B cell (primary cell): ENCODE results near the gene IFNG. TPM values are rescaled to one million over a fixed set of nuclear protein-coding genes. Genes with fewer than 3 reads are reported as not detected.

Experiments
- ATAC-seq: fragments of 200-7000 bp; cut with Tn5 transposase; one replicate; pipeline ENCODE4 v1.10.0; 2021; ENCODE audit warnings: low read depth, mild to moderate bottlenecking, moderate number of reproducible peaks, moderate library complexity
- CTCF ChIA-PET: fragments of 350-600 bp; sonication (Branson Sonifier 250); formaldehyde crosslinking; loops from one replicate; lab custom pipeline; 2021; ENCODE audit warnings: antibody characterized with exemption, inconsistent platforms; lab: Charles Lee
- POLR2A ChIA-PET: fragments of 350-600 bp; sonication (Branson Sonifier 250); formaldehyde crosslinking; loops from one replicate; lab custom pipeline; 2021; ENCODE audit warnings: antibody characterized with exemption; lab: Charles Lee
- DNase-seq: peaks from one replicate; pipeline ENCODE4 v3.0.0; 2013
- H2AFZ ChIP-seq: 2 replicates; pipeline ENCODE4 v1.6.1; 2012; ENCODE audit warnings: mild to moderate bottlenecking, low read depth, low read length; ENCODE audit not compliant: insufficient read depth, poor library complexity, severe bottlenecking
- H3K27ac ChIP-seq, 2 donors: 1 replicate in 1 of 2; 2 replicates in 1 of 2; pipeline ENCODE4 v1.5.1; 2012 to 2013; ENCODE audit warnings: low read length in 2 of 2, mild to moderate bottlenecking in 2 of 2, moderate library complexity in 1 of 2
- H3K27me3 ChIP-seq, 4 experiments: fragments of 200-600 bp in 1 of 4; sonication (generic) in 1 of 4; replicated peaks in 1 of 4; 1 replicate in 2 of 4; 2 replicates in 2 of 4; pipeline versions ENCODE4 v1.6.1 to v1.7.0; 2013 to 2016; ENCODE audit warnings: low read length in 3 of 4, mild to moderate bottlenecking in 2 of 4, mixed read lengths in 1 of 4, moderate library complexity in 1 of 4; ENCODE audit not compliant: insufficient read depth in 4 of 4, control insufficient read depth in 3 of 4; ENCODE audit errors: control extremely low read depth in 1 of 4
- H3K36me3 ChIP-seq, 2 experiments: replicated peaks in 1 of 2; 1 replicate in 1 of 2; 2 replicates in 1 of 2; pipeline versions ENCODE4 v1.6.1 to v1.7.1; 2013; ENCODE audit warnings: low read length in 1 of 2; ENCODE audit not compliant: insufficient read depth in 2 of 2, control insufficient read depth in 1 of 2; ENCODE audit errors: control extremely low read depth in 1 of 2, extremely low read depth in 1 of 2
- H3K4me1 ChIP-seq, 2 donors: fragments of 200-600 bp in 1 of 2; sonication (generic) in 1 of 2; 1 replicate in 1 of 2; 2 replicates in 1 of 2; pipeline versions ENCODE4 v1.5.1 to v1.6.1; 2013 to 2017; ENCODE audit warnings: low read length in 2 of 2; ENCODE audit not compliant: control insufficient read depth in 2 of 2, insufficient read depth in 2 of 2
- H3K4me2 ChIP-seq: replicated peaks from 2 replicates; pipeline ENCODE3; 2012; ENCODE audit warnings: mild to moderate bottlenecking, low read depth, low read length; ENCODE audit not compliant: poor library complexity, severe bottlenecking
- H3K4me3 ChIP-seq, 5 experiments: fragments of 200-600 bp in 1 of 5; sonication (generic) in 1 of 5; 1 replicate in 3 of 5; 2 replicates in 2 of 5; pipeline versions ENCODE4 v1.5.1 to v1.7.0; 2011 to 2016; ENCODE audit warnings: low read length in 4 of 5, mild to moderate bottlenecking in 4 of 5, low read depth in 2 of 5, control low read depth in 1 of 5, moderate library complexity in 1 of 5; ENCODE audit not compliant: insufficient read depth in 1 of 5; ENCODE audit errors: control extremely low read depth in 1 of 5, extremely low read depth in 1 of 5
- H3K79me2 ChIP-seq: fragments of 200-600 bp; sonication (generic); one replicate; pipeline ENCODE4 v1.6.0; 2016; ENCODE audit warnings: low read length; ENCODE audit not compliant: control insufficient read depth, insufficient read depth
- H3K9ac ChIP-seq: fragments of 200-600 bp; sonication (generic); 2 replicates; pipeline ENCODE4 v1.6.1; 2017; ENCODE audit warnings: mild to moderate bottlenecking, low read length, moderate library complexity
- H3K9me3 ChIP-seq, 3 donors: one replicate each; pipeline versions ENCODE4 v1.6.1 to v1.7.1; 2013; ENCODE audit warnings: low read length in 2 of 3; ENCODE audit not compliant: control insufficient read depth in 2 of 3, insufficient read depth in 1 of 3; ENCODE audit errors: control extremely low read depth in 1 of 3
- H4K20me1 ChIP-seq: 2 replicates; pipeline ENCODE4 v1.6.0; 2012; ENCODE audit warnings: mild to moderate bottlenecking, low read length; ENCODE audit not compliant: insufficient read depth, control insufficient read depth, poor library complexity, severe bottlenecking
- H3K27ac Mint-ChIP-seq: one replicate; pipeline ENCODE4 v1.8.0; 2021; ENCODE audit warnings: mixed read lengths
- H3K27me3 Mint-ChIP-seq: one replicate; pipeline ENCODE4 v1.8.0; 2021; ENCODE audit warnings: mixed read lengths
- H3K4me1 Mint-ChIP-seq: one replicate; pipeline ENCODE4 v1.8.0; 2021; ENCODE audit warnings: mixed read lengths
- H3K4me3 Mint-ChIP-seq: one replicate; pipeline ENCODE4 v1.8.0; 2021; ENCODE audit warnings: mixed read lengths
- H3K9me3 Mint-ChIP-seq: one replicate; pipeline ENCODE4 v1.8.0; 2022; ENCODE audit warnings: mixed read lengths; ENCODE audit not compliant: insufficient read depth
- CTCF ChIP-seq: fragments of 200-600 bp; IDR thresholded peaks from one replicate; pipeline ENCODE4 v1.8.0; 2022; ENCODE audit warnings: antibody characterized with exemption, mild to moderate bottlenecking
- EZH2 ChIP-seq: IDR thresholded peaks from 2 replicates; pipeline ENCODE4 v1.6.1; 2012; ENCODE audit warnings: borderline replicate concordance, low read depth, mild to moderate bottlenecking, moderate library complexity, low read length; ENCODE audit not compliant: insufficient read depth, poor library complexity, severe bottlenecking
- WGBS: methylation state at CpG from one replicate; pipeline ENCODE4 v1.1.5; 2013; ENCODE audit warnings: missing lambda C conversion rate; ENCODE audit not compliant: insufficient coverage; 5-methylcytosine and 5-hydroxymethylcytosine counted together
- intact Hi-C: fragments of 100-400 bp; cut with micrococcal nuclease; formaldehyde crosslinking; loops from one replicate; pipeline ENCODE4 v1.10.0; 2022
- polyA plus RNA-seq: library from polyadenylated mRNA; depleted of rRNA; stranded (reverse); fragments of >200 nt; gene quantifications from 2 replicates; pipeline ENCODE4 v1.2.3, GENCODE V29; 2012
- total RNA-seq, 2 donors: library from RNA; stranded (reverse); fragments of 120-200 nt in 1 of 2; gene quantifications; 1 replicate in 1 of 2; 2 replicates in 1 of 2; pipeline versions ENCODE4 v1.2.3 to v1.2.4, GENCODE V29; 2013 to 2022

The IFNG gene
- total and polyA plus RNA-seq, 2 donors (not counting 1 experiment from before 2014, with no cell fraction given) = 0.24 TPM; not detected in 1

GRCh38 chr12:68180792-68181744, 21.5 kb upstream of the IFNG start:
- intact Hi-C loops = no loop called here
- no peak overlapping the region for H3K4me3 ChIP-seq
- peaks cover 17% of the 10 kb centered on the region for H3K4me1 Mint-ChIP-seq

More at GRCh38 chr12:68180792-68181744, 21.5 kb upstream of the IFNG start:
- Histone ChIP-seq H3K9me3 (no peaks in the 10 kb centered on the region), H3K36me3 (no peaks in the 10 kb centered on the region), H3K27ac (peak overlapping the region in 1 of 2 donors; percentile 56), H4K20me1 (no peaks in the 10 kb centered on the region), H3K9ac (no peak overlapping the region), H3K4me1 (peaks cover 15 to 16% of the 10 kb centered on the region in 2 donors), H3K4me2 (peak overlapping the region; percentile 23), H3K27me3 (no peaks in the 10 kb centered on the region), H2AFZ (peak overlapping the region; percentile 30), H3K79me2 (no peaks in the 10 kb centered on the region)
- Mint-ChIP-seq H3K4me3 (no peak overlapping the region), H3K27ac (peak overlapping the region; percentile 8), H3K27me3 (no peaks in the 10 kb centered on the region), H3K9me3 (no peaks in the 10 kb centered on the region)
- TF ChIP-seq EZH2 = no peak
- no peak for TF ChIP-seq CTCF
- CTCF ChIA-PET = interaction anchor here (1.0 kb wide), 1 partner anchor 141 kb away, joined by 4 read pairs; no protein-coding TSS in a partner anchor
- POLR2A ChIA-PET = no interaction called here
- peak; percentile 77 for ATAC-seq
- WGBS = 37% methylated on average over 3 of the region's 3 CpGs
- peak; percentile 35 for DNase-seq
